Coronary artery (tissue), 2 donors: ENCODE results near the gene MITF.

ENCODE experiments used
- DNase-seq: peaks from one replicate; pipeline ENCODE4 v3.0.0-alpha.2; 2017; ENCODE audit warnings: low spot score
- H3K27ac ChIP-seq, 2 donors: fragments of 200-600 bp; sonication (generic); one replicate each; pipeline ENCODE4 v1.5.1; 2016 to 2019
- H3K4me3 ChIP-seq: fragments of 200-600 bp; sonication (generic); 2 replicates; pipeline ENCODE4 v1.5.1; 2016; ENCODE audit warnings: mild to moderate bottlenecking, moderate library complexity
- CTCF ChIP-seq: fragments of 200-600 bp; sonication (generic); IDR thresholded peaks from one replicate; pipeline ENCODE4 v1.5.1; 2019; ENCODE audit warnings: antibody characterized with exemption

The MITF gene

GRCh38 chr3:69892706-69893105, 153.4 kb downstream of the MITF start:
- H3K27ac ChIP-seq: no peak overlapping the region
- H3K4me3 ChIP-seq: no peak overlapping the region
- no peak for DNase-seq
- TF ChIP-seq CTCF: no peak

GRCh38 chr3:69893274-69893673, 154.0 kb downstream of the MITF start:
- Histone ChIP-seq H3K27ac (no peak overlapping the region), H3K4me3 (no peak overlapping the region)
- DNase-seq: no peak
- TF ChIP-seq CTCF: no peak

- no peak for DNase-seq
- TF ChIP-seq CTCF: no peak
- Histone ChIP-seq H3K27ac (no peak overlapping the region), H3K4me3 (no peak overlapping the region)
Measured at GRCh38 chr3:69896095-69896494, 156.8 kb downstream of the MITF start.

- Histone ChIP-seq H3K4me3 (no peak overlapping the region), H3K27ac (no peak overlapping the region)
- TF ChIP-seq CTCF: no peak
- no peak for DNase-seq
Measured at GRCh38 chr3:69900331-69900730, 161.1 kb downstream of the MITF start.

- TF ChIP-seq CTCF: no peak
- Histone ChIP-seq H3K4me3 (no peak overlapping the region), H3K27ac (no peak overlapping the region)
- no peak for DNase-seq
Measured at GRCh38 chr3:69901802-69902201, 162.5 kb downstream of the MITF start.

- DNase-seq: no peak
Measured at GRCh38 chr3:69902386-69902785, 163.1 kb downstream of the MITF start.

More at GRCh38 chr3:69902386-69902785, 163.1 kb downstream of the MITF start:
- TF ChIP-seq CTCF: no peak
- H3K4me3 ChIP-seq: no peak overlapping the region
- no peak overlapping the region for H3K27ac ChIP-seq
